ENCODE measurements around the gene HSPA5.
"Not testable (repeated sequence)": the region's sequence is repeated elsewhere in the genome, so short reads cannot be mapped to it uniquely, and the experiment has no call there.

GRCh38 chr9:125264068-125264467, 22.9 kb upstream of the HSPA5 start:
- TF ChIP-seq CTCF (tag by site-specific recombination; IDR thresholded peaks at IDR 0.05); ZNF561 (tag by site-specific recombination; IDR thresholded peaks at IDR 0.05; ENCODE audit: borderline replicate concordance): not testable (repeated sequence)

All from HEK293 (cell line).